Measurements from ENCODE around the gene POLR2A.

- TF ChIP-seq, protein P1, sequence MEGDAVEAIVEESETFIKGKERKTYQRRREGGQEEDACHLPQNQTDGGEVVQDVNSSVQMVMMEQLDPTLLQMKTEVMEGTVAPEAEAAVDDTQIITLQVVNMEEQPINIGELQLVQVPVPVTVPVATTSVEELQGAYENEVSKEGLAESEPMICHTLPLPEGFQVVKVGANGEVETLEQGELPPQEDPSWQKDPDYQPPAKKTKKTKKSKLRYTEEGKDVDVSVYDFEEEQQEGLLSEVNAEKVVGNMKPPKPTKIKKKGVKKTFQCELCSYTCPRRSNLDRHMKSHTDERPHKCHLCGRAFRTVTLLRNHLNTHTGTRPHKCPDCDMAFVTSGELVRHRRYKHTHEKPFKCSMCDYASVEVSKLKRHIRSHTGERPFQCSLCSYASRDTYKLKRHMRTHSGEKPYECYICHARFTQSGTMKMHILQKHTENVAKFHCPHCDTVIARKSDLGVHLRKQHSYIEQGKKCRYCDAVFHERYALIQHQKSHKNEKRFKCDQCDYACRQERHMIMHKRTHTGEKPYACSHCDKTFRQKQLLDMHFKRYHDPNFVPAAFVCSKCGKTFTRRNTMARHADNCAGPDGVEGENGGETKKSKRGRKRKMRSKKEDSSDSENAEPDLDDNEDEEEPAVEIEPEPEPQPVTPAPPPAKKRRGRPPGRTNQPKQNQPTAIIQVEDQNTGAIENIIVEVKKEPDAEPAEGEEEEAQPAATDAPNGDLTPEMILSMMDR (IDR thresholded peaks at IDR 0.05): no peak
- TF ChIP-seq POLR2A (IDR thresholded peaks at IDR 0.05) (no peak), POLR2AphosphoS5 (IDR thresholded peaks at IDR 0.05) (no peak)
Observed at GRCh38 chr17:7512105-7512504, 27.9 kb downstream of the POLR2A start.

Data from breast epithelium (tissue), 3 donors.